ENCODE data around the gene RXFP3.

RXFP3 gene

DNA sequence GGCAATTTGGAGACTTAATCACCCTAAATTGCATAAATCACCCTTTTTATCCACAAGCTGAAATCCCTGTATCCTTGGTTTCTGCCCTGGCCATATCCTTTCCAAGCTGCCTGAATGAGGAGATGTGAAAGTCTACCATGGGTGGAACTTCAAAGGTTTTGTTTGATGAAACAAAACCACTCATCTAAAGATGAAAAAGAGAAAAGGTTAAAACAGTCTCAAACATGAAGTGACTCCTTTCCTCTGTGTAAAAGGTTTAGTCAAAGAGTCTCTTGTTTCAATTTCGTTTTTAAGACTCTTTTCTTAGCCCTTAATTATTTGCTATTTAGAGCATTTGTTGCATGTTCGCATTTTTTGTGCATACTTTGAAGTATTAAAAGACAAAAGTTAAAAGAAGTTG is 37.1 kb downstream of the RXFP3 start:
- Histone ChIP-seq H3K27me3 (ENCODE audit: control insufficient read depth in 1 of 2, insufficient read depth in 1 of 2, low read length in 2 of 2) (no peaks in the 10 kb centered on the region), H4K91ac (ENCODE audit: low read length) (no peak overlapping the region), H3K4me2 (ENCODE audit: low read length, poor library complexity, severe bottlenecking) (no peak overlapping the region), H2BK15ac (ENCODE audit: low read depth, poor library complexity, severe bottlenecking) (no peak overlapping the region), H3K18ac (ENCODE audit: low read depth in 1 of 2, low read length in 2 of 2) (no peak overlapping the region), H2BK120ac (ENCODE audit: low read depth, low read length) (no peak overlapping the region), H3K4me3 (ENCODE audit: insufficient read depth in 1 of 2, low read depth in 1 of 2, low read length in 2 of 2) (no peak overlapping the region), H2BK5ac (ENCODE audit: low read depth, low read length, poor library complexity, severe bottlenecking) (no peak overlapping the region), H3K36me3 (ENCODE audit: control insufficient read depth in 1 of 2, insufficient read depth in 2 of 2, low read depth in 1 of 2, low read length in 2 of 2) (no peaks in the 10 kb centered on the region), H2AFZ (ENCODE audit: low read depth, low read length) (no peak overlapping the region), H4K8ac (ENCODE audit: low read length) (no peak overlapping the region), H3K23ac (ENCODE audit: low read length in 2 of 2) (no peak overlapping the region), H3K9ac (ENCODE audit: low read length) (no peak overlapping the region), H3K4me1 (ENCODE audit: control insufficient read depth, insufficient read depth, low read depth, low read length) (no peaks in the 10 kb centered on the region), H2AK5ac (ENCODE audit: low read length, severe bottlenecking) (no peak overlapping the region), H3K9me3 (ENCODE audit: control insufficient read depth, low read length) (no peaks in the 10 kb centered on the region), H3K14ac (ENCODE audit: low read length in 2 of 2) (no peak overlapping the region), H3K27ac (ENCODE audit: low read length, poor library complexity, severe bottlenecking) (no peak overlapping the region), H3K4ac (ENCODE audit: low read depth in 1 of 2, low read length in 2 of 2) (no peak overlapping the region), H2BK12ac (ENCODE audit: low read length in 2 of 2) (no peak overlapping the region), H3K79me1 (replicated peaks; ENCODE audit: low read length, poor library complexity, severe bottlenecking) (no peaks in the 10 kb centered on the region)
- no peak for DNase-seq
- 100% methylated on average over 2 of the region's 2 CpGs for WGBS

DNA sequence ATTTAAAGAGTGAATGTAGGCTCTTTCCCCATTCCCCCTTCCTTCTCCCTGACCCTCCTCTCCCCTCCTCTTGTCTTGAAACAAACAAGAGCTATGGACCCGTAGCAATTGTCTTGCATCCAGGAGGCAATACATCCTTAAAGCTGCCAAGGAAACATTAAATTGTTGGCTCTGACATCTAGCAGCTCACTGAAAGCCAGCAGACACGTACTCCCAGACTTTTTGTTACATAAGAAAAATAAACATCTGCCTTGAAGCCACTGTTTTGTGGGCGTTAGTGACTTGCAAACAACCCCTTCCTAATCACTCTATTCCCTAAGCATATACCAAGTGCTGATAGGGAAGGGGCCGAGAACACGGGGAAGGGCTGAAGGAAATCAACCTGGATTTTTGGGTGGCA is 39.7 kb downstream of the RXFP3 start:
- H3K4me2 ChIP-seq (ENCODE audit: low read length, poor library complexity, severe bottlenecking) = no peak overlapping the region
- DNase-seq = no peak
- H2BK120ac ChIP-seq (ENCODE audit: low read depth, low read length) = no peak overlapping the region
- no peaks in the 10 kb centered on the region for H3K27me3 ChIP-seq (ENCODE audit: control insufficient read depth in 1 of 2, insufficient read depth in 1 of 2, low read length in 2 of 2)
- H2BK15ac ChIP-seq (ENCODE audit: low read depth, poor library complexity, severe bottlenecking) = no peak overlapping the region
- no peaks in the 10 kb centered on the region for H3K36me3 ChIP-seq (ENCODE audit: control insufficient read depth in 1 of 2, insufficient read depth in 2 of 2, low read depth in 1 of 2, low read length in 2 of 2)
- H3K23ac ChIP-seq (ENCODE audit: low read length in 2 of 2) = no peak overlapping the region
- H4K8ac ChIP-seq (ENCODE audit: low read length) = no peak overlapping the region
- no peak overlapping the region for H3K14ac ChIP-seq (ENCODE audit: low read length in 2 of 2)
- H3K9ac ChIP-seq (ENCODE audit: low read length) = no peak overlapping the region
- no peak overlapping the region for H2BK12ac ChIP-seq (ENCODE audit: low read length in 2 of 2)
- no peaks in the 10 kb centered on the region for H3K4me1 ChIP-seq (ENCODE audit: control insufficient read depth, insufficient read depth, low read depth, low read length)
- H4K91ac ChIP-seq (ENCODE audit: low read length) = no peak overlapping the region
- H2AK5ac ChIP-seq (ENCODE audit: low read length, severe bottlenecking) = no peak overlapping the region
- 10% methylated on average over 5 of the region's 5 CpGs for WGBS
- H3K4me3 ChIP-seq (ENCODE audit: insufficient read depth in 1 of 2, low read depth in 1 of 2, low read length in 2 of 2) = no peak overlapping the region
- H3K27ac ChIP-seq (ENCODE audit: low read length, poor library complexity, severe bottlenecking) = no peak overlapping the region
- no peak overlapping the region for H2AFZ ChIP-seq (ENCODE audit: low read depth, low read length)
- H3K79me1 ChIP-seq (replicated peaks; ENCODE audit: low read length, poor library complexity, severe bottlenecking) = no peaks in the 10 kb centered on the region
- no peak overlapping the region for H2BK5ac ChIP-seq (ENCODE audit: low read depth, low read length, poor library complexity, severe bottlenecking)
- no peak overlapping the region for H3K4ac ChIP-seq (ENCODE audit: low read depth in 1 of 2, low read length in 2 of 2)
- H3K9me3 ChIP-seq (ENCODE audit: control insufficient read depth, low read length) = no peaks in the 10 kb centered on the region
- no peak overlapping the region for H3K18ac ChIP-seq (ENCODE audit: low read depth in 1 of 2, low read length in 2 of 2)

GRCh38 chr5:33976307-33976706 is 40.1 kb downstream of the RXFP3 start:
- H2BK120ac ChIP-seq (ENCODE audit: low read depth, low read length) = no peak overlapping the region
- H3K4ac ChIP-seq (ENCODE audit: low read depth in 1 of 2, low read length in 2 of 2) = no peak overlapping the region
- H3K79me1 ChIP-seq (replicated peaks; ENCODE audit: low read length, poor library complexity, severe bottlenecking) = no peaks in the 10 kb centered on the region
- H2BK5ac ChIP-seq (ENCODE audit: low read depth, low read length, poor library complexity, severe bottlenecking) = no peak overlapping the region
- no peak overlapping the region for H4K8ac ChIP-seq (ENCODE audit: low read length)
- H3K9ac ChIP-seq (ENCODE audit: low read length) = no peak overlapping the region
- DNase-seq = no peak
- no peak overlapping the region for H2AFZ ChIP-seq (ENCODE audit: low read depth, low read length)
- WGBS = no CpG with 5 or more reads among the region's 1 CpG
- no peaks in the 10 kb centered on the region for H3K27me3 ChIP-seq (ENCODE audit: control insufficient read depth in 1 of 2, insufficient read depth in 1 of 2, low read length in 2 of 2)
- H3K14ac ChIP-seq (ENCODE audit: low read length in 2 of 2) = no peak overlapping the region
- no peak overlapping the region for H2BK12ac ChIP-seq (ENCODE audit: low read length in 2 of 2)
- H2AK5ac ChIP-seq (ENCODE audit: low read length, severe bottlenecking) = no peak overlapping the region
- H3K23ac ChIP-seq (ENCODE audit: low read length in 2 of 2) = no peak overlapping the region
- H3K36me3 ChIP-seq (ENCODE audit: control insufficient read depth in 1 of 2, insufficient read depth in 2 of 2, low read depth in 1 of 2, low read length in 2 of 2) = no peaks in the 10 kb centered on the region
- no peak overlapping the region for H3K4me2 ChIP-seq (ENCODE audit: low read length, poor library complexity, severe bottlenecking)
- no peak overlapping the region for H3K27ac ChIP-seq (ENCODE audit: low read length, poor library complexity, severe bottlenecking)
- no peak overlapping the region for H3K4me3 ChIP-seq (ENCODE audit: insufficient read depth in 1 of 2, low read depth in 1 of 2, low read length in 2 of 2)
- no peaks in the 10 kb centered on the region for H3K9me3 ChIP-seq (ENCODE audit: control insufficient read depth, low read length)
- no peak overlapping the region for H2BK15ac ChIP-seq (ENCODE audit: low read depth, poor library complexity, severe bottlenecking)
- H3K4me1 ChIP-seq (ENCODE audit: control insufficient read depth, insufficient read depth, low read depth, low read length) = no peaks in the 10 kb centered on the region
- no peak overlapping the region for H4K91ac ChIP-seq (ENCODE audit: low read length)
- no peak overlapping the region for H3K18ac ChIP-seq (ENCODE audit: low read depth in 1 of 2, low read length in 2 of 2)

GRCh38 chr5:33978306-33978705 is 42.1 kb downstream of the RXFP3 start:
- Histone ChIP-seq H3K14ac (ENCODE audit: low read length in 2 of 2) (no peak overlapping the region), H3K79me1 (replicated peaks; ENCODE audit: low read length, poor library complexity, severe bottlenecking) (no peaks in the 10 kb centered on the region), H2AFZ (ENCODE audit: low read depth, low read length) (no peak overlapping the region), H3K9me3 (ENCODE audit: control insufficient read depth, low read length) (no peaks in the 10 kb centered on the region), H3K27me3 (ENCODE audit: control insufficient read depth in 1 of 2, insufficient read depth in 1 of 2, low read length in 2 of 2) (no peaks in the 10 kb centered on the region), H3K4me3 (ENCODE audit: insufficient read depth in 1 of 2, low read depth in 1 of 2, low read length in 2 of 2) (no peak overlapping the region), H3K4me1 (ENCODE audit: control insufficient read depth, insufficient read depth, low read depth, low read length) (no peaks in the 10 kb centered on the region), H4K8ac (ENCODE audit: low read length) (no peak overlapping the region), H2BK15ac (ENCODE audit: low read depth, poor library complexity, severe bottlenecking) (no peak overlapping the region), H3K36me3 (ENCODE audit: control insufficient read depth in 1 of 2, insufficient read depth in 2 of 2, low read depth in 1 of 2, low read length in 2 of 2) (no peaks in the 10 kb centered on the region), H3K9ac (ENCODE audit: low read length) (no peak overlapping the region), H2BK5ac (ENCODE audit: low read depth, low read length, poor library complexity, severe bottlenecking) (no peak overlapping the region), H2BK120ac (ENCODE audit: low read depth, low read length) (no peak overlapping the region), H3K27ac (ENCODE audit: low read length, poor library complexity, severe bottlenecking) (no peak overlapping the region), H2AK5ac (ENCODE audit: low read length, severe bottlenecking) (no peak overlapping the region), H3K4ac (ENCODE audit: low read depth in 1 of 2, low read length in 2 of 2) (no peak overlapping the region), H3K18ac (ENCODE audit: low read depth in 1 of 2, low read length in 2 of 2) (no peak overlapping the region), H2BK12ac (ENCODE audit: low read length in 2 of 2) (no peak overlapping the region), H3K4me2 (ENCODE audit: low read length, poor library complexity, severe bottlenecking) (no peak overlapping the region), H3K23ac (ENCODE audit: low read length in 2 of 2) (no peak overlapping the region), H4K91ac (ENCODE audit: low read length) (no peak overlapping the region)
- WGBS = 96% methylated on average over 1 of the region's 1 CpG
- DNase-seq = no peak
